Measurements from ENCODE around the gene KCNG1. TPM values are rescaled to one million over a fixed set of nuclear protein-coding genes. Genes with fewer than 3 reads are reported as not detected.

Gene KCNG1
- total and polyA plus RNA-seq, 2 experiments from 2014 or later, result 8.1 to 26.3 TPM

DNA sequence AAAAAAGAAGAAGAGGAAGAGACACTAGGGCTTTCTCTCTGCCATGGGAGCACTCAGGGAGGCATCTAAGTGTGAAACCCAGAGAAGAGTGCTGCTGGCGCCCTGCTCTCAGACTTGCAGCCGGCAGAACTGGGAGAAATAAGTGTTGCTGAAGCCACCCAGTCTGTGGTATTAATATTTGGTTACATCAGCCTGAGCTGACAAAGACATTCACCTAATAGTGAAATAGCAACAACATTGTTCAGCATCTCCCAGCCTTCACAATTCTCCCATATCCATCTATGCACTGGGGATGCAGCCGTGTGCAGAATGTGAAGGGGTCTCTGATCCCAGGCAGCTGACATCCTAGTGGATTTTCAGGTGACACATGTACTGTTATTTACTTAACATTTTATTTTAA lies 12.0 kb downstream of the KCNG1 start:
- no peaks in the 10 kb centered on the region for H3K9me2 ChIP-seq (ENCODE audit: insufficient read depth)
- no peaks in the 10 kb centered on the region for H3K27me3 ChIP-seq (ENCODE audit: insufficient read depth)
- no peaks in the 10 kb centered on the region for H3K79me2 ChIP-seq (replicated peaks; ENCODE audit: insufficient read depth)
- H2AFZ ChIP-seq, result no peak overlapping the region
- H3K4me1 Mint-ChIP-seq, result peaks cover 22% of the 10 kb centered on the region
- H4K20me1 ChIP-seq (replicated peaks; ENCODE audit: insufficient read depth), result no peaks in the 10 kb centered on the region; the same call in 1 of the 2 replicates
- H3K36me3 Mint-ChIP-seq (ENCODE audit: low read depth), result peaks cover 7% of the 10 kb centered on the region
- H3K27ac Mint-ChIP-seq, result no peak overlapping the region
- H3K27me3 Mint-ChIP-seq (ENCODE audit: insufficient read depth, low read depth, poor library complexity), result peaks cover 6% of the 10 kb centered on the region
- H3K4me1 ChIP-seq (ENCODE audit: insufficient read depth), result peaks cover 18% of the 10 kb centered on the region
- H3K4me3 Mint-ChIP-seq, result no peak overlapping the region
- no peak overlapping the region for H3K27ac ChIP-seq (ENCODE audit: low read depth)
- no peak overlapping the region for H3K4me3 ChIP-seq
- H3F3A ChIP-seq (replicated peaks; ENCODE audit: low read depth), result no peaks in the 10 kb centered on the region
- H3K9me3 Mint-ChIP-seq, result no peaks in the 10 kb centered on the region
- no peak for DNase-seq (ENCODE audit: low spot score)
- TF ChIP-seq JUNB (IDR thresholded peaks at IDR 0.05; ENCODE audit: unreplicated experiment), result no peak
- ATAC-seq, result no peak
- H3K4me2 ChIP-seq, result no peak overlapping the region
- H3K36me3 ChIP-seq (ENCODE audit: insufficient read depth), result no peaks in the 10 kb centered on the region

DNA sequence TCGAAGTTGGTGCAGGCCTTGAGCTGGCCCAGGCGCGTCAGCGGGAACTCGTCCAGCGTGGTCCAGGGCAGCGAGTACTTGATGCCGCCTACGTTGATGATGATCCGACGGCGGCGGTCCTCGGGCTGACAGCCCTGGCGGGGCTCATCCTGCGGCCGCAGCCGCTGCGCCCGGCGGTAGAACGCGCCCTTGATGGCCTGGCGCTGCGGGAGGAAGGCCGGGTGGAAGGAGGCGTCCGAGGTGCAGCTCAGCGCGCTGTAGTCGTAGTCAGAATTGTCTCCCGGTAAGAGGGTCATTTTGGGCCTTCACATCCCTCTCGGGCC lies 12.9 kb downstream of the KCNG1 start:
- Histone ChIP-seq H3K4me3 (no peak overlapping the region), H3K4me1 (ENCODE audit: insufficient read depth) (peaks cover 18% of the 10 kb centered on the region), H3F3A (replicated peaks; ENCODE audit: low read depth) (no peaks in the 10 kb centered on the region), H3K9me2 (ENCODE audit: insufficient read depth) (no peaks in the 10 kb centered on the region), H3K36me3 (ENCODE audit: insufficient read depth) (no peaks in the 10 kb centered on the region), H2AFZ (no peak overlapping the region), H3K27me3 (ENCODE audit: insufficient read depth) (no peaks in the 10 kb centered on the region), H3K27ac (ENCODE audit: low read depth) (no peak overlapping the region), H3K4me2 (no peak overlapping the region), H3K79me2 (replicated peaks; ENCODE audit: insufficient read depth) (no peaks in the 10 kb centered on the region), H4K20me1 (replicated peaks; ENCODE audit: insufficient read depth) (no peaks in the 10 kb centered on the region; the same call in 1 of the 2 replicates)
- no peak overlapping the region for H3K27ac Mint-ChIP-seq
- no peaks in the 10 kb centered on the region for H3K9me3 Mint-ChIP-seq
- H3K4me1 Mint-ChIP-seq, result peaks cover 19% of the 10 kb centered on the region
- ATAC-seq (no peak), DNase-seq (ENCODE audit: low spot score) (no peak)
- no peak overlapping the region for H3K4me3 Mint-ChIP-seq
- H3K36me3 Mint-ChIP-seq (ENCODE audit: low read depth), result peaks cover 11% of the 10 kb centered on the region; the same call in 2 of the 3 replicates
- H3K27me3 Mint-ChIP-seq (ENCODE audit: insufficient read depth, low read depth, poor library complexity), result peaks cover 6% of the 10 kb centered on the region
- TF ChIP-seq EZH2 (IDR thresholded peaks at IDR 0.05; ENCODE audit: low read depth, unreplicated experiment) (no peak), POLR2AphosphoS5 (IDR thresholded peaks at IDR 0.05; ENCODE audit: low read depth) (no peak), JUNB (IDR thresholded peaks at IDR 0.05; ENCODE audit: unreplicated experiment) (no peak), EZH2phosphoT487 (IDR thresholded peaks at IDR 0.05; ENCODE audit: unreplicated experiment) (no peak), CREB1 (CRISPR knock-in tag; IDR thresholded peaks at IDR 0.05; ENCODE audit: low read depth) (no peak), ZNF114 (CRISPR knock-in tag; IDR thresholded peaks at IDR 0.05) (no peak), NANOG (IDR thresholded peaks at IDR 0.05; ENCODE audit: borderline replicate concordance) (no peak), ZNF331 (CRISPR knock-in tag; IDR thresholded peaks at IDR 0.05; ENCODE audit: low read depth) (no peak), STAT1 (IDR thresholded peaks at IDR 0.05; ENCODE audit: unreplicated experiment) (no peak)
- TF ChIP-seq, protein P1, sequence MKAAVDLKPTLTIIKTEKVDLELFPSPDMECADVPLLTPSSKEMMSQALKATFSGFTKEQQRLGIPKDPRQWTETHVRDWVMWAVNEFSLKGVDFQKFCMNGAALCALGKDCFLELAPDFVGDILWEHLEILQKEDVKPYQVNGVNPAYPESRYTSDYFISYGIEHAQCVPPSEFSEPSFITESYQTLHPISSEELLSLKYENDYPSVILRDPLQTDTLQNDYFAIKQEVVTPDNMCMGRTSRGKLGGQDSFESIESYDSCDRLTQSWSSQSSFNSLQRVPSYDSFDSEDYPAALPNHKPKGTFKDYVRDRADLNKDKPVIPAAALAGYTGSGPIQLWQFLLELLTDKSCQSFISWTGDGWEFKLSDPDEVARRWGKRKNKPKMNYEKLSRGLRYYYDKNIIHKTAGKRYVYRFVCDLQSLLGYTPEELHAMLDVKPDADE (IDR thresholded peaks at IDR 0.05), result no peak
- TF ChIP-seq, protein P2, sequence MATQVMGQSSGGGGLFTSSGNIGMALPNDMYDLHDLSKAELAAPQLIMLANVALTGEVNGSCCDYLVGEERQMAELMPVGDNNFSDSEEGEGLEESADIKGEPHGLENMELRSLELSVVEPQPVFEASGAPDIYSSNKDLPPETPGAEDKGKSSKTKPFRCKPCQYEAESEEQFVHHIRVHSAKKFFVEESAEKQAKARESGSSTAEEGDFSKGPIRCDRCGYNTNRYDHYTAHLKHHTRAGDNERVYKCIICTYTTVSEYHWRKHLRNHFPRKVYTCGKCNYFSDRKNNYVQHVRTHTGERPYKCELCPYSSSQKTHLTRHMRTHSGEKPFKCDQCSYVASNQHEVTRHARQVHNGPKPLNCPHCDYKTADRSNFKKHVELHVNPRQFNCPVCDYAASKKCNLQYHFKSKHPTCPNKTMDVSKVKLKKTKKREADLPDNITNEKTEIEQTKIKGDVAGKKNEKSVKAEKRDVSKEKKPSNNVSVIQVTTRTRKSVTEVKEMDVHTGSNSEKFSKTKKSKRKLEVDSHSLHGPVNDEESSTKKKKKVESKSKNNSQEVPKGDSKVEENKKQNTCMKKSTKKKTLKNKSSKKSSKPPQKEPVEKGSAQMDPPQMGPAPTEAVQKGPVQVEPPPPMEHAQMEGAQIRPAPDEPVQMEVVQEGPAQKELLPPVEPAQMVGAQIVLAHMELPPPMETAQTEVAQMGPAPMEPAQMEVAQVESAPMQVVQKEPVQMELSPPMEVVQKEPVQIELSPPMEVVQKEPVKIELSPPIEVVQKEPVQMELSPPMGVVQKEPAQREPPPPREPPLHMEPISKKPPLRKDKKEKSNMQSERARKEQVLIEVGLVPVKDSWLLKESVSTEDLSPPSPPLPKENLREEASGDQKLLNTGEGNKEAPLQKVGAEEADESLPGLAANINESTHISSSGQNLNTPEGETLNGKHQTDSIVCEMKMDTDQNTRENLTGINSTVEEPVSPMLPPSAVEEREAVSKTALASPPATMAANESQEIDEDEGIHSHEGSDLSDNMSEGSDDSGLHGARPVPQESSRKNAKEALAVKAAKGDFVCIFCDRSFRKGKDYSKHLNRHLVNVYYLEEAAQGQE (IDR thresholded peaks at IDR 0.05; ENCODE audit: unreplicated experiment), result no peak
- TF ChIP-seq, protein P3, sequence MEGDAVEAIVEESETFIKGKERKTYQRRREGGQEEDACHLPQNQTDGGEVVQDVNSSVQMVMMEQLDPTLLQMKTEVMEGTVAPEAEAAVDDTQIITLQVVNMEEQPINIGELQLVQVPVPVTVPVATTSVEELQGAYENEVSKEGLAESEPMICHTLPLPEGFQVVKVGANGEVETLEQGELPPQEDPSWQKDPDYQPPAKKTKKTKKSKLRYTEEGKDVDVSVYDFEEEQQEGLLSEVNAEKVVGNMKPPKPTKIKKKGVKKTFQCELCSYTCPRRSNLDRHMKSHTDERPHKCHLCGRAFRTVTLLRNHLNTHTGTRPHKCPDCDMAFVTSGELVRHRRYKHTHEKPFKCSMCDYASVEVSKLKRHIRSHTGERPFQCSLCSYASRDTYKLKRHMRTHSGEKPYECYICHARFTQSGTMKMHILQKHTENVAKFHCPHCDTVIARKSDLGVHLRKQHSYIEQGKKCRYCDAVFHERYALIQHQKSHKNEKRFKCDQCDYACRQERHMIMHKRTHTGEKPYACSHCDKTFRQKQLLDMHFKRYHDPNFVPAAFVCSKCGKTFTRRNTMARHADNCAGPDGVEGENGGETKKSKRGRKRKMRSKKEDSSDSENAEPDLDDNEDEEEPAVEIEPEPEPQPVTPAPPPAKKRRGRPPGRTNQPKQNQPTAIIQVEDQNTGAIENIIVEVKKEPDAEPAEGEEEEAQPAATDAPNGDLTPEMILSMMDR (conservative IDR thresholded peaks at IDR 0.05; ENCODE audit: low read depth in 2 of 2), result no peak
